ENCODE results near the gene PICALM. TPM values are rescaled to one million over a fixed set of nuclear protein-coding genes. Genes with fewer than 3 reads are reported as not detected.

Gene PICALM
- total and polyA plus RNA-seq, 10 of the 15 experiments (the other 5 are each of a cell fraction or from before 2014, with no cell fraction given), result 4.3 to 150 (median 41.8) TPM

DNA sequence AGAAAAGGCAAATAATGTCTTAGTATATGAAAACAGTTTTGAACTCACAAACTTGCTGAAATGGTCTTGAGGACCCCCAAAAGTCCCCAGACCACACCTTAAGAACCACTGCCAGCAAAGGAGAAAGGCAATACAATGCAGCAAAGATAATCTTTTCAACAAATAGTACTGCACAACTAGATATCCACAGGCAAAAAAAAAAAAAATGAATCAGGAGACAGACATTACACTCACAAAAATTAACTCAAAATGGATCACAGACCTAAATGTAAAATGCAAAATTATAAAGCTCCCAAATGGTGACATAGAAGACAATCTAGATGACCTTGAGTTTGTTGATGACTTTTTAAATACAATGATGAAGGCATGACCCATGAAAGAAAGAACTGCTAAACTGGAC is 8.3 kb downstream of the PICALM start:
- Histone ChIP-seq H3K4me1 (ENCODE audit: control insufficient read depth, insufficient read depth, low read length) (0 out of 2 replicates have a peak, but pooled peaks cover 8% of the 10 kb centered on the region), H3K4me2 (ENCODE audit: control insufficient read depth, insufficient read depth) (peak overlapping the region; percentile 57; the same call in 1 of the 2 replicates), H3K9me3 (replicated peaks; ENCODE audit: control insufficient read depth, insufficient read depth, low read length) (peaks cover 5% of the 10 kb centered on the region), H3K4me3 (peak overlapping the region; percentile 21; the same call in 1 of the 2 replicates), H3K36me3 (ENCODE audit: control insufficient read depth in 2 of 2, insufficient read depth in 2 of 2, low read length in 1 of 2) (no peaks in the 10 kb centered on the region; a peak in 1 of 4 replicates), H4K20me1 (ENCODE audit: control insufficient read depth, insufficient read depth) (no peaks in the 10 kb centered on the region; the same call in 1 of the 2 replicates), H3K27ac (ENCODE audit: control insufficient read depth, insufficient read depth) (peak overlapping the region; percentile 26), H2AFZ (ENCODE audit: control insufficient read depth, low read depth, low read length) (no peak overlapping the region), H3K9ac (ENCODE audit: control insufficient read depth, insufficient read depth, low read length) (0 out of 2 replicates have a peak overlapping the region, but pooled peaks have one; percentile 9), H3K79me2 (ENCODE audit: control insufficient read depth, insufficient read depth, low read length) (peaks cover 99% of the 10 kb centered on the region), H3K27me3 (replicated peaks in 1 of 2; ENCODE audit: control insufficient read depth in 2 of 2, insufficient read depth in 2 of 2, low read length in 1 of 2) (no peaks in the 10 kb centered on the region)
- in situ Hi-C loops (cut with MboI), result no loop called here
- ChIA-PET POLR2A (no interaction called here), RAD21 (ENCODE audit: unreplicated experiment) (interaction anchor here (1.0 kb wide), 2 partner anchors 9 to 133 kb away, joined by 3 to 4 read pairs; partner anchors contain the start of gene PICALM), SMC1A (ENCODE audit: uncharacterized antibody, unreplicated experiment) (interaction anchor here (1.5 kb wide), 1 partner anchor 9 kb away, joined by 3 read pairs; the partner anchor contains the start of gene PICALM), CTCF (interaction anchor here (0.9 to 1.7 kb wide), 3 partner anchors 9 to 14 kb away, joined by 3 to 7 read pairs (median 3); no protein-coding TSS in a partner anchor)
- DNase-seq (ENCODE audit: low read depth, low spot score) (no peak), ATAC-seq (no peak), FAIRE-seq (no peak)
- BruUV-seq (replicated peaks), result no TSS peak
- intact Hi-C loops (cut with micrococcal nuclease; ENCODE audit: unreplicated experiment), result no loop called here
- TF ChIP-seq MYC (IDR thresholded peaks at IDR 0.05; ENCODE audit: insufficient read depth, insufficient read length, insufficient replicate concordance, low read length, severe bottlenecking) (no peak), ZNF384 (IDR thresholded peaks at IDR 0.05; ENCODE audit: borderline replicate concordance, low read depth, low read length) (no peak), DPF2 (IDR thresholded peaks at IDR 0.05) (no peak), KAT2A (conservative IDR thresholded peaks at IDR 0.05; ENCODE audit: control insufficient read depth, low read depth, low read length) (no peak)

DNA sequence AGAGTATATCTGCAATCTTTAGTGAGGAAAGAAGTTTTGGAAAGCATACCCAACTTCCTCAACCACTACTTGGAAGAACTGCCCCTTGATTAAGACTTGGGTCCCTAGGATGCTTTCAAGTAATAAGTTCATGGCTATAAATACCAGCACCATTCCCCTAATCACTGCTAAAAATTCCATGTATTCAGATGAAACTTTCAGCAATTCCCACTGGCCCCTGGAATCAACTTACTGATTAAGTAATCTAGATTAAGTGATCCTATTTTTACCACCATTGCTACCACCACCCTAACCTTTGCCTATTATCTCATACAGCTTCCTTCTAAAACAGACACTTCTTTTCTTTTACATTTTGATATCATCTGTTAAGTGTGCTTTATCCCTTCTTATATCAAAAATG is 10.5 kb downstream of the PICALM start:
- no peak for FAIRE-seq
- Histone ChIP-seq H3K27me3 (replicated peaks in 1 of 2; ENCODE audit: control insufficient read depth in 2 of 2, insufficient read depth in 2 of 2, low read length in 1 of 2) (no peaks in the 10 kb centered on the region), H4K20me1 (ENCODE audit: control insufficient read depth, insufficient read depth) (no peaks in the 10 kb centered on the region; the same call in 1 of the 2 replicates), H3K4me3 (no peak overlapping the region), H3K36me3 (ENCODE audit: control insufficient read depth in 2 of 2, insufficient read depth in 2 of 2, low read length in 1 of 2) (no peaks in the 10 kb centered on the region; a peak in 1 of 4 replicates), H3K9ac (ENCODE audit: control insufficient read depth, insufficient read depth, low read length) (no peak overlapping the region), H3K79me2 (ENCODE audit: control insufficient read depth, insufficient read depth, low read length) (peaks cover 99% of the 10 kb centered on the region), H3K4me1 (ENCODE audit: control insufficient read depth, insufficient read depth, low read length) (0 out of 2 replicates have a peak, but pooled peaks cover 8% of the 10 kb centered on the region), H3K4me2 (ENCODE audit: control insufficient read depth, insufficient read depth) (no peak overlapping the region; the same call in 1 of the 2 replicates), H3K27ac (ENCODE audit: control insufficient read depth, insufficient read depth) (no peak overlapping the region; the same call in 1 of the 2 replicates), H2AFZ (ENCODE audit: control insufficient read depth, low read depth, low read length) (no peak overlapping the region), H3K9me3 (replicated peaks; ENCODE audit: control insufficient read depth, insufficient read depth, low read length) (peaks cover 5% of the 10 kb centered on the region)
- no peak for DNase-seq (ENCODE audit: low read depth, low spot score)
- in situ Hi-C loops (cut with MboI), result no loop called here
- ChIA-PET RAD21 (ENCODE audit: unreplicated experiment) (interaction anchor here (1.0 to 1.9 kb wide), 5 partner anchors 9 to 135 kb away, joined by 3 to 6 read pairs (median 3); partner anchors contain the start of gene PICALM), CTCF (interaction anchor here (1.0 to 1.5 kb wide), 6 partner anchors 10 to 160 kb away, joined by 3 to 8 read pairs (median 4); partner anchors contain the start of gene PICALM), SMC1A (ENCODE audit: uncharacterized antibody, unreplicated experiment) (interaction anchor here (0.7 to 2.0 kb wide), 10 partner anchors 9 to 193 kb away, joined by 3 to 8 read pairs (median 4); no protein-coding TSS in a partner anchor), POLR2A (interaction anchor here (0.5 to 0.8 kb wide), 4 partner anchors 11 to 171 kb away, joined by 3 read pairs; no protein-coding TSS in a partner anchor)
- no peak for ATAC-seq
- intact Hi-C loops (cut with micrococcal nuclease; ENCODE audit: unreplicated experiment), result no loop called here
- no TSS peak for BruUV-seq (replicated peaks)
- TF ChIP-seq, protein P1, sequence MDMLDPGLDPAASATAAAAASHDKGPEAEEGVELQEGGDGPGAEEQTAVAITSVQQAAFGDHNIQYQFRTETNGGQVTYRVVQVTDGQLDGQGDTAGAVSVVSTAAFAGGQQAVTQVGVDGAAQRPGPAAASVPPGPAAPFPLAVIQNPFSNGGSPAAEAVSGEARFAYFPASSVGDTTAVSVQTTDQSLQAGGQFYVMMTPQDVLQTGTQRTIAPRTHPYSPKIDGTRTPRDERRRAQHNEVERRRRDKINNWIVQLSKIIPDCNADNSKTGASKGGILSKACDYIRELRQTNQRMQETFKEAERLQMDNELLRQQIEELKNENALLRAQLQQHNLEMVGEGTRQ (IDR thresholded peaks at IDR 0.05; ENCODE audit: borderline replicate concordance, low read depth, low read length), result no peak
- TF ChIP-seq JUNB (IDR thresholded peaks at IDR 0.05), result no peak
- no peak for TF ChIP-seq ZNF217 (IDR thresholded peaks at IDR 0.05)
- TF ChIP-seq NR2F1 (conservative IDR thresholded peaks at IDR 0.05), result no peak
- no peak for TF ChIP-seq NR2C1 (IDR thresholded peaks at IDR 0.05)
- TF ChIP-seq STAT3 (IDR thresholded peaks at IDR 0.05; ENCODE audit: low read depth, low read length), result no peak
- no peak for TF ChIP-seq TCF3 (IDR thresholded peaks at IDR 0.05; ENCODE audit: borderline replicate concordance, insufficient read depth, low read depth, low read length)
- TF ChIP-seq MEF2B (IDR thresholded peaks at IDR 0.05; ENCODE audit: partially characterized antibody, poor library complexity, severe bottlenecking), result no peak
- no peak for TF ChIP-seq EGR1 (IDR thresholded peaks at IDR 0.05; ENCODE audit: borderline replicate concordance in 1 of 2, low read depth in 2 of 2, low read length in 2 of 2)
- TF ChIP-seq, protein P2, sequence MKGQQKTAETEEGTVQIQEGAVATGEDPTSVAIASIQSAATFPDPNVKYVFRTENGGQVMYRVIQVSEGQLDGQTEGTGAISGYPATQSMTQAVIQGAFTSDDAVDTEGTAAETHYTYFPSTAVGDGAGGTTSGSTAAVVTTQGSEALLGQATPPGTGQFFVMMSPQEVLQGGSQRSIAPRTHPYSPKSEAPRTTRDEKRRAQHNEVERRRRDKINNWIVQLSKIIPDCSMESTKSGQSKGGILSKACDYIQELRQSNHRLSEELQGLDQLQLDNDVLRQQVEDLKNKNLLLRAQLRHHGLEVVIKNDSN (IDR thresholded peaks at IDR 0.05; ENCODE audit: borderline replicate concordance, extremely low read length, insufficient read depth, low read depth, low read length), result no peak
- no peak for TF ChIP-seq POU2F2 (IDR thresholded peaks at IDR 0.05; ENCODE audit: borderline replicate concordance, low read depth, low read length)
- no peak for TF ChIP-seq KLF5 (IDR thresholded peaks at IDR 0.05; ENCODE audit: partially characterized antibody)
- TF ChIP-seq MYC (IDR thresholded peaks at IDR 0.05; ENCODE audit: insufficient read depth, insufficient read length, insufficient replicate concordance, low read length, severe bottlenecking), result no peak

Measured in GM12878 (cell line).